ENCODE measurements around the gene GPATCH1. TPM values are rescaled to one million over a fixed set of nuclear protein-coding genes. Genes with fewer than 3 reads are reported as not detected.

The GPATCH1 gene
- total and polyA plus RNA-seq, 10 of the 15 experiments (the other 5 are each of a cell fraction or from before 2014, with no cell fraction given): 4.5 to 9.6 (median 7.2) TPM

GRCh38 chr19:33146209-33146608 is 65.2 kb downstream of the GPATCH1 start:
- in situ Hi-C loops (cut with MboI): no loop called here
- intact Hi-C loops (cut with micrococcal nuclease; ENCODE audit: unreplicated experiment): no loop called here
- CTCF ChIA-PET: interaction anchor here (3.0 kb wide), 1 partner anchor 38 kb away, joined by 15 read pairs; no protein-coding TSS in a partner anchor

More at GRCh38 chr19:33146209-33146608, 65.2 kb downstream of the GPATCH1 start:
- Histone ChIP-seq H3K79me2 (ENCODE audit: control insufficient read depth, insufficient read depth, low read length) (no peaks in the 10 kb centered on the region), H3K4me1 (ENCODE audit: control insufficient read depth, insufficient read depth, low read length) (no peaks in the 10 kb centered on the region), H3K36me3 (ENCODE audit: control insufficient read depth in 2 of 2, insufficient read depth in 2 of 2, low read length in 1 of 2) (no peaks in the 10 kb centered on the region), H3K4me2 (ENCODE audit: control insufficient read depth, insufficient read depth) (no peak overlapping the region), H3K27ac (ENCODE audit: control insufficient read depth, insufficient read depth) (no peak overlapping the region), H4K20me1 (ENCODE audit: control insufficient read depth, insufficient read depth) (no peaks in the 10 kb centered on the region), H2AFZ (ENCODE audit: control insufficient read depth, low read depth, low read length) (no peak overlapping the region), H3K27me3 (replicated peaks in 1 of 2; ENCODE audit: control insufficient read depth in 2 of 2, insufficient read depth in 2 of 2, low read length in 1 of 2) (no peaks in the 10 kb centered on the region), H3K9me3 (replicated peaks; ENCODE audit: control insufficient read depth, insufficient read depth, low read length) (no peaks in the 10 kb centered on the region), H3K9ac (ENCODE audit: control insufficient read depth, insufficient read depth, low read length) (no peak overlapping the region), H3K4me3 (no peak overlapping the region)
- ChIA-PET RAD21 (ENCODE audit: unreplicated experiment) (no interaction called here), SMC1A (ENCODE audit: uncharacterized antibody, unreplicated experiment) (interaction anchor here (1.0 to 2.2 kb wide), 2 partner anchors 13 to 38 kb away, joined by 3 to 8 read pairs; no protein-coding TSS in a partner anchor), POLR2A (no interaction called here)
- no peak for ATAC-seq
- TF ChIP-seq KLF5 (IDR thresholded peaks at IDR 0.05; ENCODE audit: partially characterized antibody): no peak
- no peak for TF ChIP-seq NFIC (IDR thresholded peaks at IDR 0.05; ENCODE audit: low read depth, low read length)
- TF ChIP-seq NR2C1 (IDR thresholded peaks at IDR 0.05): no peak
- no peak for TF ChIP-seq MYC (IDR thresholded peaks at IDR 0.05; ENCODE audit: insufficient read depth, insufficient read length, insufficient replicate concordance, low read length, severe bottlenecking)
- TF ChIP-seq ZSCAN29 (IDR thresholded peaks at IDR 0.05): no peak
- no peak for TF ChIP-seq BRCA1 (IDR thresholded peaks at IDR 0.05; ENCODE audit: low read depth, low read length)
- TF ChIP-seq POU2F2 (IDR thresholded peaks at IDR 0.05; ENCODE audit: borderline replicate concordance, low read depth, low read length): no peak
- TF ChIP-seq ZNF24 (IDR thresholded peaks at IDR 0.05): no peak
- no peak for TF ChIP-seq MTA3 (IDR thresholded peaks at IDR 0.05; ENCODE audit: borderline replicate concordance, low read length)
- TF ChIP-seq ELK1 (IDR thresholded peaks at IDR 0.05; ENCODE audit: low read depth, low read length): no peak
- TF ChIP-seq ZBED1 (IDR thresholded peaks at IDR 0.05; ENCODE audit: borderline replicate concordance): no peak
- WGBS (ENCODE audit: insufficient coverage, insufficient replicate concordance, low lambda C conversion rate, missing lambda C conversion rate): 75% methylated on average over 9 of the region's 9 CpGs
- BruUV-seq (replicated peaks): no TSS peak
- no peak for DNase-seq (ENCODE audit: low read depth, low spot score)
- FAIRE-seq: no peak
